GM21737 (cell line): ENCODE measurements around the gene LCE1C.

Experiments
- ATAC-seq: cut with Tn5 transposase; IDR thresholded peaks from one replicate; pipeline ENCODE4 v1.9.1; 2021; ENCODE audit warnings: mild to moderate bottlenecking, moderate library complexity; ENCODE audit not compliant: unreplicated experiment

Gene LCE1C

GRCh38 chr1:152806576-152806975, at the start of gene LCE1C:
Gene LCE1C (minus strand): TSS chr1:152806651. CDS start chr1:152805478, 1,173 bp downstream.
- ATAC-seq = no peak

GRCh38 chr1:152855661-152856060, 49.2 kb upstream of the LCE1C start:
- ATAC-seq = no peak

DNA sequence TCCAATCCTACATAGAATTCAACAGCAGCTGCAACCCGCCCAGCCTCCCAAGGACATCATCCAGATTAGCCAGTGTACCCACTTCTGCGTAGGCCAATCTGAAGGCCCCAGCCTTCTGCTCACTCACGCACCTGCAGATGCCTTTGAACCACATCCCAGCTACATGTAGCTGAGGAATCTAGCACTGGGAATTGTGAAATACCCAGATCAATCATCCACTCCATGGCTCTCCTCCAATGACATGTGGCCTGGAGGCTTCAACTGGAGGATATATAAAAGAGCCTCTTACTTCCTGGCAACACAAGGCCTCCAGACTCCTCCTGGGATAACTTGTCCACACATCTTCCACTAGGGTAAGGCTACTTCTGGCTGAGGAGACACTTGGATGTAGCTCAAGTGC, 36.1 kb upstream of the LCE1C start, which contains the start of gene LCE6A:
TSS of gene LCE6A (plus strand) at position 301 of the 400 bp plus-strand sequence. CDS start 665 bp downstream, outside the sequence.
- ATAC-seq = no peak

GRCh38 chr1:152836870-152837269, 30.4 kb upstream of the LCE1C start:
- no peak for ATAC-seq

GRCh38 chr1:152827173-152827572, 20.7 kb upstream of the LCE1C start, which contains the start of gene LCE1A:
Gene LCE1A (plus strand): TSS chr1:152827473. CDS start chr1:152827473, 0 bp downstream.
- ATAC-seq = no peak

DNA sequence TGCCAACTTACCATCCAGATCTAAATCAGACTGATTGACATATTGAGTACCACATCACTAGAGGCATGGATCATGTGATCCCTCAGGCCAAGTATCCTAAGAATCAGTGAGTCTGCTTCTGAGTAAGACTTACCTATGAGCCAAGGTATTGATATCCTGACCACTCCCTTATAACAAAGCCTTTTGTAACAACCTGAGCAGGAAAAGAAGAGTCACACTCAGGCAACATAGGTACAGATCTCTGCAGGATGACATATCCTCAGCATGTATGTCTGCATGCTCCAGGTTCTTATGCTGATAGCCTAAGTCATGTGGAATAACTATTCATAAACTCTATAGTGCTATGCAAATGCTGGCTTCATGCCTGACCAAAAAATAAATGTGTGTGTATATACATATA, 18.5 kb upstream of the LCE1C start:
- ATAC-seq = no peak

- no peak for ATAC-seq
These were observed 16.8 kb upstream of the LCE1C start for GRCh38 chr1:152823294-152823693.

DNA sequence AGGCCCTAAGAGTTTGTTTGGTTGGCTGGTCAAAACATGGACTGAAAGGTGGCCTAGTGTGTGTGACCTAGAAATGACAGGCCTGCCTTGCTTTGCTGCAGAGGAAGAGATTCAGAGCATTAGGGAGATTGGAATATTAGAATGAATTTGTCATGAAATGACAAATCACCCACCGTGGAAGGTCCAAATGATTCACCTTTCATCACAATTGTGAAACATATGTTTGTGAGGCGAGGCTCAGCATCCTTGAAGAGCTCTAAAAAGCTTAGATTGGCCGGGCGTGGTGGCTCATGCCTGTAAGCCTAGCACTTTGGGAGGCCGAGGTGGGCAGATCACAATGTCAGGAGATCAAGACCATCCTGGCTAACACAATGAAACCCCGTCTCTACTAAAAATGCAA, 10.9 kb upstream of the LCE1C start:
- ATAC-seq = no peak

GRCh38 chr1:152811671-152812070, 5.2 kb upstream of the LCE1C start, which contains the start of gene LCE1B:
Gene LCE1B (plus strand): TSS chr1:152811971. CDS start chr1:152812447, 476 bp downstream.
- no peak for ATAC-seq

- ATAC-seq = no peak
These were observed 4.6 kb upstream of the LCE1C start for GRCh38 chr1:152811050-152811449.

DNA sequence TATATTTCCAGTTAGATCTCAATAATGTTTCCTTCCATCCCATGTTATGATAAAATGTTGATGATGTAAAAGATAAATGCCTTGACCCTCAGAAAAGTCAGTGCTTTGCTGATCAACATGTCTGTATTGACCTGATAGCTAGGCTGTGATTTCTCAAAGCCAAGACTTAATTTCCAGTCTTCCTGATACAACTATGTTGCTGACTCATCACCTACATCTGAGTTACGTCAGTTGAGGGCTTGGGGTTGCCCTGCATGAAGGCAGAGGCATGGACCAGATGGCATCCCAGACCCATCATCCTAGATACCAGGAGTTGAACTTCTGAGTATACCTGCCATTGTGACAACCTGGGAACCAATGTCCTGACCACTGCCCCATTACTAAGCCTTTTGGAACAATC, 5.1 kb downstream of the LCE1C start:
- no peak for ATAC-seq

DNA sequence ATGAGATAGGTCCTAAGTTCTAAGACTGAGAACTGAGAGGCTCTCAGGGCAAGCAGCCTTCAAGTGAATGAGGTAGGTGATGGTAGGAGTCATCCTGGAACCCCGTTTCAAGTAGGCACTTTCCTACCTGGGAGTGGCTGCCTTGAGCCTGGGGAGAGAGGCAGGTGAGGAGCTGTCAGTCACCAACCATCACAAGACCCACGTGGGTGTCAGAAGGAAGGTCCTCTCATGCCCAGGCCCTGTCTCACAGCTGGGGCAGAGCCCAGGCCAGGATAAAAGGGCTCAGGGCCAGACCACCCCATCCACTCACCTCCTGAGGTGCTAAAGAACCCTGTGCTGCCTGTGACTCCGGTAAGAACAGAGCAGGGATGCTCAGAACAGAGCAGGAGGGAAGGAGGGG, 10.0 kb downstream of the LCE1C start, which contains the start of gene LCE1D:
TSS of gene LCE1D (plus strand) at position 301 of the 400 bp plus-strand sequence. CDS start 1,074 bp downstream, outside the sequence.
- no peak for ATAC-seq

DNA sequence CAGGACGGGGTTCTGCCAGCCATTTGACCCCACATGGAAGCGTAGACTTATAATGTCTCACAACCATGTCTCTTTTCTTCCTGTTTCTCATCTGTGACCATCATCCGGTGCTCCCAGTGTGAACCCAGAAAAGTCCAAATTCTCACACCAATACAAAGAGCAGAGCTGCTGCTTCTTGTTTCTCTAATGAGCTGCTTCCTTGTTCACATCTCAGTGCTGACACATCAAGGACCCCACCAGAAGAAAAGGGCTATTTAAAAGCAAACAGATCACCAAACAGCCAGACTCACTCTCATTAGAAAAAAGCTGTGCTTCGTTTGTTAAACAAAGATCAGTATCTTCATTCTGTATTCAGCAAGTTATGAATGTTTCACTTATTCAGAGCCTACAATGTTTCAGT, 10.8 kb downstream of the LCE1C start:
- ATAC-seq = no peak

DNA sequence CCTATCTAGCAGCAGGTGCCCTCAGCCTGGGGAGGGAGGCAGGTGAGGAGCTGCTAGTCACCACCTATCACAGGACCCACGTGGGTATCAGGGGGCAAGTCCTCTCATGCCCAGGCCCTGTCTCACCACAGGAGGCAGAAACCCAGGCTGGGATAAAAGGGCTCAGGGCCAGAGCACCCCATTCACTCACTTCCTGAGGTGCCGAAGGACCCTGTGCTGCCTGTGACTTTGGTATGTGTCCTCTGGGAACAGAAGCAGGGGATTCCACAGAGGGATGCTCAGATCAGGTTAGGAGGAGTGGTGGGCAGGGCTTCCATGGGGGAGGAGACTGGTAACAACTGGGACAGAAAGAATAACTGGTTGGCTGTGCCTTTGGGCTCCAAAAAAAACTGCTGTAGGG, 20.4 kb downstream of the LCE1C start, which contains the start of gene LCE1E:
TSS of gene LCE1E (plus strand) at position 181 of the 400 bp plus-strand sequence. CDS start 1,043 bp downstream, outside the sequence.
- ATAC-seq = no peak

DNA sequence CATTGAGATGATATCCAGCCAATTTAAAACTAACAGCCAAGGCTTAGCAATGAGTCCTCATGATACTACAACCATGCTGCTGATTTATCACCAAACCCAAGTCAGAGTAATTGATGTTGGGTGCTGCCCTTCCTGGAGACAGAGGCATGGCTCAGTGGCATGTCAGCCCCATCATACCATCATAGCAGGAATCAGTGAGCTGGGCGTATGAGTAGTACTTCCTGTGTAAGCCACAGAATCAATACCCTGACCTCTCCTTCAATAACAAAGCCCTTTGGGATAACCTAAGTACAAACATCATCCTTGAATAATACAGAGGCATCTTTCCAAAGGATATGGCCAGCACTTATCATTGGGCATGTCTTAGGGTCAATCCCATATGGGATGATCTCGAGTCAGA, 23.4 kb downstream of the LCE1C start:
- no peak for ATAC-seq

GRCh38 chr1:152777510-152778137, 28.8 kb downstream of the LCE1C start:
- no peak for ATAC-seq

DNA sequence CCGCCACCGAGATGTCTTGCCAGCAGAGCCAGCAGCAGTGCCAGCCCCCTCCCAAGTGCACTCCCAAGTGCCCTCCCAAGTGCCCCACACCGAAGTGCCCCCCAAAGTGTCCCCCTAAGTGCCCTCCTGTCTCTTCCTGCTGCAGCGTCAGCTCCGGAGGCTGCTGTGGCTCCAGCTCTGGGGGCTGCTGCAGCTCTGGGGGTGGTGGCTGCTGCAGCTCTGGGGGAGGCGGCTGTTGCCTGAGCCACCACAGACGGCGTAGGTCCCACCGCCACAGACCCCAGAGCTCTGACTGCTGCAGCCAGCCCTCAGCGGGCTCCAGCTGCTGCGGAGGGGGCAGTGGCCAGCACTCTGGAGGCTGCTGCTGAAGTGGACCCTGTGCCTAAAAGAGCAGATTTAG, 30.1 kb downstream of the LCE1C start:
- no peak for ATAC-seq

GRCh38 chr1:152774875-152775274, 31.6 kb downstream of the LCE1C start, which contains the start of gene LCE1F:
Gene LCE1F (plus strand): TSS chr1:152775140. CDS start chr1:152776372, 1,232 bp downstream.
- ATAC-seq = no peak

DNA sequence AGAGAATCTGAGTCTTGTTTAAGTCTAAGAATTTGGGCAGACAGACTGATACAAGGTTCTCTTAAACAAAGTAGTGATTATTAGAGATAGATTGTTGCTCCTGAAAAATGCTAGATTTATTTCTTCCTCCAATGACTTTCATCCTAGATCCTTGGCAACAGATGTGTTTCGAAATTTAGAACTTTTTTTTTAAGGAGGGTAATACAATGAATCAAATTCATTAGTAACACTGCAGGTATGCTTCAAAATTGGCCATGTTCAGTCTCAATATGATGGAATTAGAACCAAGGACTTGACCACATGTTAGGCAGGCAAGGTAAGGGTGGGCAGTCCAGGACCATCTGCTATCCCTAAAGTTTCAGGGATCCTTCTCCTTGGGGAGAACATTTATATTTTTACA, 36.0 kb downstream of the LCE1C start:
- ATAC-seq = no peak

DNA sequence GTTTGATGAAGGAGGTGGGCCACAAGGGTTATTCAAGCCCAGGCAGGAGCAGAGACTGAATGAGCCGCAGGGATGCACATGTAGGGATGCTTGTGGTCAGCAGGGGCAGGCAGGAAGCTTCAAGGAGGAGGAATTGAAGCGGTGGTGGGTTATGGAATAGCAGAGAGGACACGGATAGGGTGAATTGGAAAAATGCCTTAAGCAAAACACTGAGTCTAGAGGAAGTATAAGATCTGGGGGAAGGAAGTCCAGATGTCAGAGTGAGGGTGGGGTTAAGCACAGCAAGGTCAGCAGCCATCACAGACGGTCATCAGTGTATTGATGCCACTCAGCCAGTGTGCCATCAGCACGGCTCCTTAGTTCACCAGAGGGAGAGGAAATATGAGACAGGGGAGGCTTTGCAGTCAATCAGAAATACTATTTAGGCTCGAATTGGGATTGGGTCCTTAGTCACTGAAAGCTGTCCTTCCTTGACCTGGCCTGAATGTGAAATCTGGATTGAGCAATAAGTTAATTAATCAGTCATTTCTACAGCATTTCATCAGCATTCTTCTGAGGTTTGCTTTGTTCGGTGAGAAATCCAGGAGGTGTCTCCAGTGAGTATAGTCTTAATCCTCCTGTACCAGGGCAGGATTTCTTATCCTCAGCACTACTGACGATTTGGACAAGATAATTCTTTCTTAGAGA, 37.5 kb downstream of the LCE1C start:
- ATAC-seq = no peak

DNA sequence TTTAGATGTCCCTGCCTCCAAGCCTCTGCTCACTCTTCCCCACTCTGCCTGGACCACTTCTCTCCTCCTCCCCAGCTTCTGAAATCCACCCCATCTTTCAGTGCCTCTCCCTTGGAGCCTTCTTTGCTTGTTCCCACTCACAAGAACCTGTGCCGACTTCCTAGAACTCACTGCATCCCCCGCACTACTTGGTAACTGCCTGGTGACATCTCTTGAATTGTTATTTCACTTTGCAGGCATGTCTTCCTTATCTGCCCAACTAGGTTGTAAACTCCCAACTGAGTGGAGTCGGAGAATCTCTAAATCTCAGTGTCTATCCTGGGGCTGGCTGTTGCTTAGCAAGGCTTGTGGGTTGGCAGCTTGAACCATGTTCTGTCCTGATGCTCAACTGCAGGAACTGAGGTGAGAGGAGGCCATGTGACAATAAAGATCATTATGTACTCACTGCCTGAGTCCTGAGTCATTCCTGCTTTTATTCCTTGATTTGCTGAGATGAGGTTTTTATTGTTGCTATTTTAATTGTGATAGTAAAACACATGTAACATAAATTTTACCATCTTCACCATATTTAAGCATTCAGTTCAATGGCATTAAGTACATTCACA, 44.7 kb downstream of the LCE1C start:
- ATAC-seq = no peak
